Activated T-helper 1 cell treated with anti-CD3 and anti-CD28 coated beads, Interleukin-12 subunit alpha, Interleukin-12 subunit beta, Interleukin-2, Interleukin-4 antibody, amounts not matched to agents 30 ng/mL and 10 ng/mL and 1 ng/mL, durations not matched to agents 14 hours and 24 hours and 36 hours (primary cell): ENCODE measurements around the gene LRRC7. TPM values are rescaled to one million over a fixed set of nuclear protein-coding genes. Genes with fewer than 3 reads are reported as not detected.

Experiments
- DNase-seq: peaks from one replicate; pipeline ENCODE4 v3.0.0; 2021; ENCODE audit warnings: low spot score
- H3K27ac Mint-ChIP-seq: one replicate; pipeline ENCODE4 v1.8.0; 2021; ENCODE audit warnings: mild to moderate bottlenecking, mixed read lengths
- H3K27me3 Mint-ChIP-seq: one replicate; pipeline ENCODE4 v1.8.0; 2022; ENCODE audit warnings: mild to moderate bottlenecking, moderate library complexity, mixed read lengths; ENCODE audit not compliant: insufficient read depth
- H3K36me3 Mint-ChIP-seq: one replicate; pipeline ENCODE4 v1.8.0; 2021; ENCODE audit warnings: low read depth, mixed read lengths
- H3K4me1 Mint-ChIP-seq: one replicate; pipeline ENCODE4 v1.8.0; 2021; ENCODE audit warnings: low read depth, mixed read lengths
- H3K4me3 Mint-ChIP-seq: one replicate; pipeline ENCODE4 v1.8.0; 2021; ENCODE audit warnings: mild to moderate bottlenecking, moderate library complexity, mixed read lengths
- H3K9me3 Mint-ChIP-seq: one replicate; pipeline ENCODE4 v1.8.0; 2021; ENCODE audit warnings: mixed read lengths
- intact Hi-C: fragments of 100-400 bp; cut with micrococcal nuclease; formaldehyde crosslinking; loops from one replicate; pipeline ENCODE4 v1.15.1; 2024
- total RNA-seq: library from RNA; stranded (reverse); gene quantifications from 2 replicates; pipeline ENCODE4 v1.2.3, GENCODE V29; 2022

The LRRC7 gene
- total RNA-seq, 1 donor from 2014 or later = not detected

DNA sequence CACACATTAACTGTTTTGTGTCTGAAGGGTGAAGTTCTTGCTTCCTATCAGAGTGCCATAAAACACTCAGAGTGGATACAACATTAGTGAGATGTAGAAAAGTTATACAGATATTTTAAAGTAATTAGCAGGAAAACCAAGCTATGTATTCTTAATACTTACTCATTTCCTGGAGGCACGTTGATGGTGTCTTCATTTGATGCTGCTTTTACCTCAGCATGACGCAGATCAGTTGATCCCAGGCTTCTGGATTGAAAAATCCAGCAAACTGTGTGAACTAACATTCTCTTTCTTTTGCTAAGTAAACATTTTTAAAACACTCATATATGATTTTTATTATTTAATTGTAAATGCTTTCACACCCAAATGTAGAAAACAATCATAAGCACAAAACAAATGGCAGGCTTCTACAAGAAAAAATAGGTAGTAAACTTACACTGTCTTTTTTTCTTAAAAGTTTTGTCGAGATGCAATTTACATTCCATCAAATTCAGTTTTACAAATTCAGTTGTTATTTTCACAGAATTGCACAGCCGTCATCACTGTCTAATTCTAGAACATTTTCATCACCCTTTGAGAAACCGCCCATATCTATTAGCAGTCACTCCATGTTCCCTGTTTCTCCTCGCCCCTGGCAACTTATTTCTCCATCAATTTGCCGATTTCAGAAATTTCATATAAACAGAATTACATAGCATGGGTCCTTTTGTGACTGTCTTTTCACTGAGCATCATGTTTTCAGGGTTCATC, 198.9 kb downstream of the LRRC7 start:
- no peak overlapping the region for H3K27ac Mint-ChIP-seq
- H3K4me1 Mint-ChIP-seq = no peaks in the 10 kb centered on the region
- H3K4me3 Mint-ChIP-seq = no peak overlapping the region
- intact Hi-C loops = no loop called here
- H3K36me3 Mint-ChIP-seq = no peaks in the 10 kb centered on the region
- peaks cover 3% of the 10 kb centered on the region for H3K9me3 Mint-ChIP-seq
- no peak for DNase-seq
- H3K27me3 Mint-ChIP-seq = no peaks in the 10 kb centered on the region

DNA sequence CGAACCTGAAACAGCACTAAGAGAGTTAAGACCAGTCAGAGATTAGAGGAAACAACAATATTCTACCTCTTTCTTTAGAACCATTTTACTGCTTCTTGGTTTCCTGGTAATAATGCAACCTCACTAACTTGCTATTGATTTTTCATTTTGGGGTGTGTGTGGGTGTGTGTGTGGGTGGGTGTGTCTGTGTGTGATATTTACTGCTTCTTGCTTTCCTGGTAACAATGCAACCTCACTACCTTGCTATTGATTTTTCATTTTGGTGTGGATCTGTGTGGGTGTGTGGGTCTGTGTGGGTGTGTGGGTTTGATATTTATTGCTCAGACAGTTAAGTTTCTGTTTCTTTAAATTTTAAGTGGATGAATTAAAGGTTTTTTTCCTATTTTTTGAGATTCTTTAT, 208.8 kb downstream of the LRRC7 start:
- no peaks in the 10 kb centered on the region for H3K36me3 Mint-ChIP-seq
- peaks cover 8% of the 10 kb centered on the region for H3K4me1 Mint-ChIP-seq

DNA sequence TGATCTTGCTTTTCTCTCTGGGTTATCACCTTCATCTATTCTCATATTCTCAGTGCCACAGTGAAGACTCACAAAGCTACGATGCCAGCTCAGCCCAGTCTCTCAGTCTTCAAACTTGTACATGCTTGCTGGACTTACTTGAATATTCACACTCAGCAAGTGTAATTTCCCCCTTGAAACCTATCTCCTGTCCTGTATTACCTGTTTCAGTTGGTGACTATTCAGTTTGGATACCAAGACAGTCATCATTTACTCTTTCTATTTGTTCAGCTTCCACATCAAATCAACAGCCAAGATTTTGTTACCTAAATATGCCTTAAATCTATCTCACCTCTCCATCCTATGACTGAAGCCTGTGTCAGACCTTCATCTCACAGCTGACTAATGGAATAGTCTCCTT, 209.7 kb downstream of the LRRC7 start:
- H3K27ac Mint-ChIP-seq = no peak overlapping the region
- peaks cover 8% of the 10 kb centered on the region for H3K4me1 Mint-ChIP-seq
- no peaks in the 10 kb centered on the region for H3K27me3 Mint-ChIP-seq
- no peak for DNase-seq
- H3K4me3 Mint-ChIP-seq = no peak overlapping the region
- H3K9me3 Mint-ChIP-seq = no peaks in the 10 kb centered on the region
- H3K36me3 Mint-ChIP-seq = no peaks in the 10 kb centered on the region
- intact Hi-C loops = no loop called here

More for the DNA sequence above, 208.8 kb downstream of the LRRC7 start:
- no peak for DNase-seq
- H3K27ac Mint-ChIP-seq = no peak overlapping the region
- intact Hi-C loops = no loop called here
- H3K9me3 Mint-ChIP-seq = no peaks in the 10 kb centered on the region
- H3K4me3 Mint-ChIP-seq = no peak overlapping the region
- no peaks in the 10 kb centered on the region for H3K27me3 Mint-ChIP-seq

GRCh38 chr1:69777971-69778370, 210.2 kb downstream of the LRRC7 start:
- Mint-ChIP-seq H3K4me1 (peaks cover 8% of the 10 kb centered on the region), H3K9me3 (no peaks in the 10 kb centered on the region), H3K4me3 (no peak overlapping the region), H3K27me3 (no peaks in the 10 kb centered on the region), H3K36me3 (no peaks in the 10 kb centered on the region), H3K27ac (no peak overlapping the region)
- intact Hi-C loops = no loop called here
- no peak for DNase-seq

DNA sequence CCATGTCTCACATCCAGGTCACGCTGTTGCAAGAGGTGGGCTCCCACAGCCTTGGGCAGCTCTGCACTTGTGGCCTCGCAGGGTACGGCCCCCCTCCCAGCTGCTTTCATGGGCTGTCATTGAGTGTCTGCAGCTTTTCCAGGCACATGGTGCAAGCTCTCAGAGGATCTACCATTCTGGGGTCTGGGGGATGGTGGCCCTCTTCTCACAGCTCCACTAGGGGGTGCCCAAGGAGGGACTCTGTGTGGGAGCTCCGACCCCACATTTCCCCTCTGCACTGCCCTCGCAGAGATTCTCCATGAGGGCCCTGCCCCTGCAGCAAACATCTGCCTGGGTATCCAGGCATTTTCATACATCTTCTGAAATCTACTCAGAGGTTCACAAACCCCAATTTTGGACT, 219.4 kb downstream of the LRRC7 start:
- DNase-seq = no peak
- intact Hi-C loops = no loop called here
- no peaks in the 10 kb centered on the region for H3K27me3 Mint-ChIP-seq
- no peaks in the 10 kb centered on the region for H3K36me3 Mint-ChIP-seq
- no peaks in the 10 kb centered on the region for H3K9me3 Mint-ChIP-seq
- no peak overlapping the region for H3K27ac Mint-ChIP-seq
- H3K4me3 Mint-ChIP-seq = no peak overlapping the region
- no peaks in the 10 kb centered on the region for H3K4me1 Mint-ChIP-seq

DNA sequence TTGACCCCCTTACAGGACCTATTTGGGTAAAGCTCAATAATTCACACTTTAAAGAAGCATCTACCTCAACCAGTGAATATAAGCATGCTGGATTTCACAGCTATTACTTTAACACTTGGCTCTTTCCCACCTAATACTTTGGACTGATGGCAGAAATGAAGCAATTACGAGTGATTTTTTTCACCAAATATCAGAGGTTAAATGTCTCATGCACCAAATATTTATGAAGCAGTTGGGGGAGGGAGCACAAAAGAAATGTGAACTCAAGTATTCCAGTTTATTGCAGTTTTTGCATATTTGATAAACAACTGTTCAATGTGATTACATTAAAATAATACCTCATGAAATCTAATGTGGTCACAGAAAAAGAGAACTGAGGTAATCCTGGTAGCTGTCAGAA, 223.6 kb downstream of the LRRC7 start:
- no peak overlapping the region for H3K4me3 Mint-ChIP-seq
- H3K36me3 Mint-ChIP-seq = no peaks in the 10 kb centered on the region
- H3K9me3 Mint-ChIP-seq = no peaks in the 10 kb centered on the region
- intact Hi-C loops = no loop called here
- H3K27me3 Mint-ChIP-seq = no peaks in the 10 kb centered on the region
- H3K27ac Mint-ChIP-seq = no peak overlapping the region
- no peak for DNase-seq
- no peaks in the 10 kb centered on the region for H3K4me1 Mint-ChIP-seq

- DNase-seq = no peak
- no peak overlapping the region for H3K27ac Mint-ChIP-seq
- no peaks in the 10 kb centered on the region for H3K4me1 Mint-ChIP-seq
- H3K27me3 Mint-ChIP-seq = no peaks in the 10 kb centered on the region
- intact Hi-C loops = no loop called here
- H3K4me3 Mint-ChIP-seq = no peak overlapping the region
- H3K9me3 Mint-ChIP-seq = no peaks in the 10 kb centered on the region
- no peaks in the 10 kb centered on the region for H3K36me3 Mint-ChIP-seq
Observed at GRCh38 chr1:69794831-69795230, 227.1 kb downstream of the LRRC7 start.

DNA sequence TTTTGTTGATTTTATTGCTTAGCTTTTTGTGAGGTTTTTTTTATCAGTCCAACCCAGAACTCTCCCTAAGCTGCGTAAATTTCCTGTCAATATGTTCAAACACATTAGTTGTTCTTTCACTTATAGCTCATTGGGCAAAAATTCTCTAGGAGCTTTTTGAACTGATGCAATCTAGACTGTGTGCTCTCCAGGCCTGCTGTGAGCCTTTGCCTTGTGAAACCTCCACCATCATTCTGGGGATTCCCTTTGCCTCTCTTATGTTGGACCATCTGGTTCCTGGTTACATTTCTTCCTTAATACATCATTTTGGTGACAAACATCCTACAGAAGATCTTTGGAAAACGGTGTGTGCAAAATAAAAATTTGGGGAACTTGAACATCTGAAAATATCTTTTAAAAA, 247.2 kb downstream of the LRRC7 start:
- Mint-ChIP-seq H3K36me3 (no peaks in the 10 kb centered on the region), H3K27ac (no peak overlapping the region), H3K4me1 (no peaks in the 10 kb centered on the region), H3K4me3 (no peak overlapping the region), H3K27me3 (no peaks in the 10 kb centered on the region), H3K9me3 (peaks cover 2% of the 10 kb centered on the region)
- DNase-seq = no peak
- intact Hi-C loops = no loop called here

DNA sequence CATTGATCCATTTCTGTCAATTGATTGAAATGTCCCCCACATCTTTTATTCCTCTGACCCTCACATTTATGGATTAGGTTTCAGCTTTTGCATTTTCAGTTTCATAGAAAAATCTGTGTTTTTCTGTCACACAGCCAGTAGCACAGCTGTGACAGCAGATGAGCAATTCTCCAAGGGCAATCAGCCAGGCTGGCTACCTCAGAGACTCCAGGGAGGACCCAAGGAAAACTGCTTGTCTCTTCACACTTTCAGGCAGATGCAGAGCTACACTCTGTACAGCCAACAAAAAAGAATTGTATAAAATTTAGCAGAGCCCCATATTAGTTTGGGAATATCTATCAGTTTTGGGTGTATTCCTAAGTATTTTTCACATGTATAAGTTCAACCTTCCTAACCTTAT, 257.2 kb downstream of the LRRC7 start:
- intact Hi-C loops = no loop called here
- DNase-seq = no peak
- peaks cover 4% of the 10 kb centered on the region for H3K9me3 Mint-ChIP-seq
- no peaks in the 10 kb centered on the region for H3K4me1 Mint-ChIP-seq
- H3K27me3 Mint-ChIP-seq = no peaks in the 10 kb centered on the region
- H3K27ac Mint-ChIP-seq = no peak overlapping the region
- no peaks in the 10 kb centered on the region for H3K36me3 Mint-ChIP-seq
- no peak overlapping the region for H3K4me3 Mint-ChIP-seq

- DNase-seq = no peak
- Mint-ChIP-seq H3K27me3 (no peaks in the 10 kb centered on the region), H3K4me1 (no peaks in the 10 kb centered on the region), H3K9me3 (peaks cover 4% of the 10 kb centered on the region), H3K4me3 (no peak overlapping the region), H3K27ac (no peak overlapping the region), H3K36me3 (no peaks in the 10 kb centered on the region)
- intact Hi-C loops = no loop called here
Observed at GRCh38 chr1:69827732-69828131, 260.0 kb downstream of the LRRC7 start.

DNA sequence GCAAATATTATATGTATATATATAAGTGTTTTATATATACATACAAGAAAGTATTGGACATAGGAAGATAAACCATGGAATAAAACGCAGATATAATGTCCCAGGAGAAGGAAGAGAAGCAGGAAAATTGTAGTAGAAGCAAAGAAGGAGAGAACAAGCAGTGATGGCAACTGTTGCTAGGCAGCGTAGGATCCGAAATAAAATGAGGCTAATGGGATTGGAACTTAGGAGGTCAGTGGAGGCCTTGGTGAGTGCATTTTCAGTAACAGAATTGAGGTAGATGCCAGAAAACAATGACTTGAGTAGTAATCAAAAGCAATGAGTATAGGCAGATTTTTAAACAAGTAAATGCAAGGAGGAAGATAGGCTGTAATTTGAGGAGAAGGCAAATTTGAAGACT, 265.8 kb downstream of the LRRC7 start:
- Mint-ChIP-seq H3K9me3 (no peaks in the 10 kb centered on the region), H3K4me1 (no peaks in the 10 kb centered on the region), H3K36me3 (no peaks in the 10 kb centered on the region), H3K27ac (no peak overlapping the region), H3K4me3 (no peak overlapping the region), H3K27me3 (no peaks in the 10 kb centered on the region)
- intact Hi-C loops = no loop called here
- no peak for DNase-seq

DNA sequence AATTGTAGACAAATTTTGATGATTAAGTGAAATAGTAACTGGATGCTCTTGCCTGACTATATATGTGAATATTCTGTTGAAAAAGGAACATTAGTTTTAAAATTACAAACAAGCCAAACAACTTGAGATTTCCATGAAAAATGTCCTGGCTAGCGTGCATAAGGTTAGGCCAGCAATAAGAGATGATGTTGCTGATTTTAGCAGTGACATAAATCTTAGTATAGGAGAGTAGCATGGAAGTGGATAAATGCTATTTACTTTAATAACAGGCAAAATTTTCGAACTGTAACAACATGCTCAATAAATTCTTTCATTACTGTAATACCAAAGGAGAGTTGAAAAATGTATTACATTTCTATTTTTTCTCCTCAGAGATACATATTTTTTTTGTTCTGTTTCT, 266.6 kb downstream of the LRRC7 start:
- no peaks in the 10 kb centered on the region for H3K36me3 Mint-ChIP-seq
- H3K27ac Mint-ChIP-seq = no peak overlapping the region
- no peak overlapping the region for H3K4me3 Mint-ChIP-seq
- no peak for DNase-seq
- H3K9me3 Mint-ChIP-seq = no peaks in the 10 kb centered on the region
- no peaks in the 10 kb centered on the region for H3K27me3 Mint-ChIP-seq
- intact Hi-C loops = no loop called here
- H3K4me1 Mint-ChIP-seq = no peaks in the 10 kb centered on the region

DNA sequence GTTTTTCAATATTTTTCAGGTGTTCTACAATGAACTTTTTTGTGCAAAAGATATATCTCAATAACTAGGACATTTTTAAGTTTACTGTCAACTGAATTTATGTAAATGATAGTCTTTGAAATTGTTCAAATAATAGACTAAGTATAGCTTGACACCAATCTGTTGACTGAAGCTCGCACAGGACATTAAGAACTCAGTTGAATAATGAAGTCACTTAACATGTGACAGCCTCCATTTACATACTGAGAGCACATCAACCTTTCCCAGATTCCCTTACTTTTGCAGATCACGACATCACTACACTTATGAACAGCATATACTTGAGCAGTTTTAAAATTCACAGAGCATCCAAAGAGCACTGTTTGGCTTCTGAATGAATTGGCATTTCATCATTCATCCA, 268.2 kb downstream of the LRRC7 start:
- intact Hi-C loops = no loop called here
- H3K4me3 Mint-ChIP-seq = no peak overlapping the region
- no peaks in the 10 kb centered on the region for H3K4me1 Mint-ChIP-seq
- no peak for DNase-seq
- H3K9me3 Mint-ChIP-seq = no peaks in the 10 kb centered on the region
- no peak overlapping the region for H3K27ac Mint-ChIP-seq
- H3K27me3 Mint-ChIP-seq = no peaks in the 10 kb centered on the region
- no peaks in the 10 kb centered on the region for H3K36me3 Mint-ChIP-seq
